Skeletal muscle tissue (tissue), 4 donors: ENCODE data around the gene COL4A5. TPM values are rescaled to one million over a fixed set of nuclear protein-coding genes. Genes with fewer than 3 reads are reported as not detected.
A peak's percentile ranks its signal among the peaks of the same experiment; 100 is the strongest.
"Not testable (repeated sequence)": the region's sequence is repeated elsewhere in the genome, so short reads cannot be mapped to it uniquely, and the experiment has no call there.

Experiments
- H3K27ac ChIP-seq: one replicate; pipeline ENCODE4 v1.7.0; 2013; ENCODE audit warnings: mild to moderate bottlenecking, low read depth, low read length, inconsistent platforms
- H3K27me3 ChIP-seq, 3 donors: one replicate each; pipeline ENCODE4 v1.7.0; 2013; ENCODE audit warnings: low read length in 3 of 3; ENCODE audit not compliant: control insufficient read depth in 3 of 3, insufficient read depth in 3 of 3
- H3K36me3 ChIP-seq, 3 donors: one replicate each; pipeline ENCODE4 v1.7.0; 2013; ENCODE audit warnings: low read length in 3 of 3; ENCODE audit not compliant: control insufficient read depth in 3 of 3, insufficient read depth in 3 of 3
- H3K4me1 ChIP-seq, 3 donors: one replicate each; pipeline ENCODE4 v1.7.0; 2013; ENCODE audit warnings: low read length in 3 of 3, mild to moderate bottlenecking in 3 of 3; ENCODE audit not compliant: control insufficient read depth in 3 of 3, insufficient read depth in 3 of 3
- H3K4me3 ChIP-seq, 3 donors: one replicate each; pipeline ENCODE4 v1.7.0; 2013; ENCODE audit warnings: low read length in 3 of 3
- H3K9ac ChIP-seq, 3 donors: one replicate each; pipeline ENCODE4 v1.7.0; 2013; ENCODE audit warnings: low read length in 3 of 3, mild to moderate bottlenecking in 3 of 3, moderate library complexity in 2 of 3, low read depth in 1 of 3
- H3K9me3 ChIP-seq, 3 donors: one replicate each; pipeline ENCODE4 v1.7.0; 2013; ENCODE audit warnings: low read length in 3 of 3; ENCODE audit not compliant: control insufficient read depth in 3 of 3
- total RNA-seq: library from RNA; depleted of rRNA; stranded (reverse); fragments of >200 nt; gene quantifications from one replicate; pipeline ENCODE4 v1.2.3, GENCODE V29; 2014
- donor health status: Osteomylitis.

The COL4A5 gene
- total RNA-seq, result 17.2 TPM

- Histone ChIP-seq H3K27me3 (peaks cover 0 to 8% (median 0%) of the 10 kb centered on the region in 3 donors), H3K9me3 (no peaks in the 10 kb centered on the region), H3K36me3 (no peaks in the 10 kb centered on the region), H3K4me1 (peaks cover 2 to 4% (median 4%) of the 10 kb centered on the region in 3 donors), H3K4me3 (peak within 1 kb of the TSS; percentile 64 to 74 (median 73)), H3K9ac (peak within 1 kb of the TSS; percentile 66 to 85 (median 76)), H3K27ac (peak within 1 kb of the TSS; percentile 58)
Measured at GRCh38 chrX:108439426-108439942, at the start of gene COL4A5. Gene COL4A5 (plus strand): TSS chrX:108439838. CDS start chrX:108440126, 288 bp downstream.

- not testable (repeated sequence) for H3K36me3 ChIP-seq, H3K4me3 ChIP-seq, H3K27me3 ChIP-seq, H3K27ac ChIP-seq, H3K9me3 ChIP-seq, H3K4me1 ChIP-seq, H3K9ac ChIP-seq
Measured at GRCh38 chrX:108390976-108391717, 48.5 kb upstream of the COL4A5 start.

GRCh38 chrX:108396188-108396891 is 43.3 kb upstream of the COL4A5 start:
- Histone ChIP-seq H3K4me3 (no peak overlapping the region), H3K4me1 (no peaks in the 10 kb centered on the region), H3K27ac (no peak overlapping the region), H3K9ac (no peak overlapping the region), H3K9me3 (no peaks in the 10 kb centered on the region), H3K27me3 (no peaks in the 10 kb centered on the region), H3K36me3 (no peaks in the 10 kb centered on the region)

- Histone ChIP-seq H3K9ac (no peak overlapping the region), H3K36me3 (no peaks in the 10 kb centered on the region), H3K9me3 (no peaks in the 10 kb centered on the region), H3K27ac (no peak overlapping the region), H3K4me3 (no peak overlapping the region), H3K4me1 (no peaks in the 10 kb centered on the region), H3K27me3 (no peaks in the 10 kb centered on the region)
Measured at GRCh38 chrX:108396986-108397385, 42.7 kb upstream of the COL4A5 start.

GRCh38 chrX:108397627-108398391 is 41.8 kb upstream of the COL4A5 start:
- Histone ChIP-seq H3K27ac (no peak overlapping the region), H3K9ac (no peak overlapping the region), H3K4me1 (no peaks in the 10 kb centered on the region), H3K4me3 (no peak overlapping the region), H3K9me3 (no peaks in the 10 kb centered on the region), H3K27me3 (no peaks in the 10 kb centered on the region), H3K36me3 (no peaks in the 10 kb centered on the region)

GRCh38 chrX:108399418-108400165 is 40.0 kb upstream of the COL4A5 start:
- Histone ChIP-seq H3K36me3 (no peaks in the 10 kb centered on the region), H3K9me3 (no peaks in the 10 kb centered on the region), H3K4me1 (no peaks in the 10 kb centered on the region), H3K27ac (no peak overlapping the region), H3K9ac (no peak overlapping the region), H3K4me3 (no peak overlapping the region), H3K27me3 (no peaks in the 10 kb centered on the region)

- H3K4me1 ChIP-seq, result no peaks in the 10 kb centered on the region
- no peaks in the 10 kb centered on the region for H3K27me3 ChIP-seq
- no peak overlapping the region for H3K27ac ChIP-seq
- no peak overlapping the region for H3K9ac ChIP-seq
- no peaks in the 10 kb centered on the region for H3K9me3 ChIP-seq
- no peak overlapping the region for H3K4me3 ChIP-seq
- no peaks in the 10 kb centered on the region for H3K36me3 ChIP-seq
Measured at GRCh38 chrX:108412783-108413182, 26.9 kb upstream of the COL4A5 start.

- Histone ChIP-seq H3K4me1 (no peaks in the 10 kb centered on the region), H3K9ac (no peak overlapping the region)
Measured at GRCh38 chrX:108415146-108415545, 24.5 kb upstream of the COL4A5 start.

GRCh38 chrX:108415891-108416290 is 23.7 kb upstream of the COL4A5 start:
- Histone ChIP-seq H3K27ac (no peak overlapping the region), H3K4me1 (no peaks in the 10 kb centered on the region), H3K27me3 (no peaks in the 10 kb centered on the region), H3K4me3 (no peak overlapping the region), H3K9me3 (no peaks in the 10 kb centered on the region), H3K9ac (no peak overlapping the region), H3K36me3 (no peaks in the 10 kb centered on the region)

More at GRCh38 chrX:108415146-108415545, 24.5 kb upstream of the COL4A5 start:
- Histone ChIP-seq H3K9me3 (no peaks in the 10 kb centered on the region), H3K27me3 (no peaks in the 10 kb centered on the region), H3K27ac (no peak overlapping the region), H3K36me3 (no peaks in the 10 kb centered on the region), H3K4me3 (no peak overlapping the region)
